Superior temporal gyrus (tissue), 1 donor: ENCODE data around the gene PAQR7.

Experiments used
- DNase-seq: peaks from one replicate; pipeline ENCODE4 v3.0.0-alpha.2; 2016; ENCODE audit errors: extremely low spot score

PAQR7 gene, protein sequence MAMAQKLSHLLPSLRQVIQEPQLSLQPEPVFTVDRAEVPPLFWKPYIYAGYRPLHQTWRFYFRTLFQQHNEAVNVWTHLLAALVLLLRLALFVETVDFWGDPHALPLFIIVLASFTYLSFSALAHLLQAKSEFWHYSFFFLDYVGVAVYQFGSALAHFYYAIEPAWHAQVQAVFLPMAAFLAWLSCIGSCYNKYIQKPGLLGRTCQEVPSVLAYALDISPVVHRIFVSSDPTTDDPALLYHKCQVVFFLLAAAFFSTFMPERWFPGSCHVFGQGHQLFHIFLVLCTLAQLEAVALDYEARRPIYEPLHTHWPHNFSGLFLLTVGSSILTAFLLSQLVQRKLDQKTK

GRCh38 chr1:25875154-25875855 is at the start of gene PAQR7:
Gene PAQR7 (minus strand): TSS chr1:25875708. CDS start chr1:25863839, 11,869 bp downstream.
- peak; percentile 70 for DNase-seq

GRCh38 chr1:25924454-25924853 is 48.9 kb upstream of the PAQR7 start:
- DNase-seq = peak; percentile 31

DNA sequence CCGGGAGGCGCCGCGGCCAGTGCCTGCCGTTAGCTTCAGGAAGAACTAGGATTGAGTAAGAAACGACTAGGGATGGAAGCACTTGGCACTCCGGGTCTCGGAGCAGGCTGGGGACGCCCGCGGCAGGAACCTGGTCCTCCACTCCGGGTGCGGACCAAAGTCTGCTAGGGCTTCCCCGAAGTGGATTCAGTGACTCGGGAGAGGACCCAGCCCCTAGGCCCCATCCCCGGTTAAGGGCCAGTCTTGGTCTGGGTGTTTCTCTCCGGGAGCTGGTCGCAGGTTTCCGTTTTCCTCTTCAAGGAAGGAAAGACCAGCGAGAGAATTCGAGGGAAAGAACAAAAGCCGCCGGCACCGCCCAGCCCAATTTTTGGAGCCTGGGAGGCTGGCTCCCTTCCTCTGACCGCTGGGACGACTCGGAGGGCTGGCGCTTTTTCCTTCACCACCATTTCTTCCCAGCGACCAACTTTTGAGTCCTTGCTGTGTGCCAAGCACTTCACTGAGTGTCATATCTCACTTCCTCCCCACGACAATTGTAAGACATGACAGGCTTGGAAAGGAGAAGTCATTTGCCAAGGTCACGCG is 47.6 kb upstream of the PAQR7 start:
- peak; percentile 55 for DNase-seq

DNA sequence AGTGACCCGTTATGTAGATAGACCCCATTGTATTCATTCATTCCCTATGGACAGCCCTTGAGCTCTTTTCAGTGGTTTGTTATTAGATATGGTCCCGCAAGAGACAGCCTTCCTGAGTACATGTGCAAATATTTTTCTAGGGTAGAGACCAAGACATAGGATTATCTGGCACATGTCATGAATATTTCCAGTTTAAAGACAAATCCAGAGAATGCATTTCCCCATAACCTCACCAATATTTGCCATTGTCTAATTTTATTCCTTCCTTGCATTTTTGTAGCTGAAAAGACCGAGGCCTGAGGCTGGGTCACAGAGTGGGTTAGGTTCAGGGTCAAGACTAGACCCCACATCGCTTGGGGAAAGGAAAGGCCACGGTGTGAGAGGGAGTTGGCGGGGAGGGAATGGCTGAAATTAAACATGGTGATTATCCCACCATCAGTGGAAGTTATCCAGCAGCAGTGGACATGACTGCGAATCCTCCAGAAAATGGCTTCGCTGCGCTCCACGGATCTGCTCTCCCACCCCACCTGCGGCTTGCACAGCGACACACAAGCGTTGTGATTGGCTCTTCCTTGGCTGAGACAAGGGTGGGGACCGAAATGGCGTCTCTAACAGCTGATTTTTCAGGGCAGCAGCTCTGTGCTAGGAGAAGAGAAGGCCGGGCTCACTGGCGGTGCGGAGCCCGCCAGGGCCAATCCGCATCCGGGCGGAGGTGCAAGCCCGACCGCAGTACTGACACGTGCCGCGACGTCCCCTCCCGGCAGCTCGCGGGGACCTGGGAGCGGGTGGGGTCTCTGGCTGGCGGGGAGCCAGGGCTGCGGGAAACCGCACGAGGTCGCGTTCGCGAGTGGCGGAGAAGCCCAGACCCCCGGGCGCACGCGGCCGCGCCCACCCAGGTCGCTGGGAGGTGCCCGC is 46.8 kb upstream of the PAQR7 start:
- peak; percentile 74 for DNase-seq

- no peak for DNase-seq
Measured at GRCh38 chr1:25918615-25919014, 43.1 kb upstream of the PAQR7 start.

- no peak for DNase-seq
Measured at GRCh38 chr1:25917996-25918395, 42.5 kb upstream of the PAQR7 start.

DNA sequence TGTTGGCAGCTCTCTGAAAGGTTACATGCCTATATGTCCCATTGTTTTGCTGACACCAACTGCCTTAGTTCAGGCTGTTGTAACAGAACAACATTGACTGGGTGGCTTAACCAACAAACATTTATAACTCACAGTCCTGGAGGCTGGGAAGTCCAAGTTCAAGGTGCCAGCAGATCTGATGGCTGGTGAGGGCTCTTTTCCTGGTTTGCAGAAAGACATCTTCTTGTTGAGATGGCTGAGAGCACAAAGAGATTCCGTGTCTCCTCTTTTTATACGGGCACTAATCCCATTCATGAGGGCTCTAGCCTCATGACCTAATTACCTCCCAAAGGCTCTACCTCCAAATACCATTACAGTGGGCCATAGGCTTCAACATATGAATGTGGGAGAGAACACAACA is 41.0 kb upstream of the PAQR7 start:
- no peak for DNase-seq

DNA sequence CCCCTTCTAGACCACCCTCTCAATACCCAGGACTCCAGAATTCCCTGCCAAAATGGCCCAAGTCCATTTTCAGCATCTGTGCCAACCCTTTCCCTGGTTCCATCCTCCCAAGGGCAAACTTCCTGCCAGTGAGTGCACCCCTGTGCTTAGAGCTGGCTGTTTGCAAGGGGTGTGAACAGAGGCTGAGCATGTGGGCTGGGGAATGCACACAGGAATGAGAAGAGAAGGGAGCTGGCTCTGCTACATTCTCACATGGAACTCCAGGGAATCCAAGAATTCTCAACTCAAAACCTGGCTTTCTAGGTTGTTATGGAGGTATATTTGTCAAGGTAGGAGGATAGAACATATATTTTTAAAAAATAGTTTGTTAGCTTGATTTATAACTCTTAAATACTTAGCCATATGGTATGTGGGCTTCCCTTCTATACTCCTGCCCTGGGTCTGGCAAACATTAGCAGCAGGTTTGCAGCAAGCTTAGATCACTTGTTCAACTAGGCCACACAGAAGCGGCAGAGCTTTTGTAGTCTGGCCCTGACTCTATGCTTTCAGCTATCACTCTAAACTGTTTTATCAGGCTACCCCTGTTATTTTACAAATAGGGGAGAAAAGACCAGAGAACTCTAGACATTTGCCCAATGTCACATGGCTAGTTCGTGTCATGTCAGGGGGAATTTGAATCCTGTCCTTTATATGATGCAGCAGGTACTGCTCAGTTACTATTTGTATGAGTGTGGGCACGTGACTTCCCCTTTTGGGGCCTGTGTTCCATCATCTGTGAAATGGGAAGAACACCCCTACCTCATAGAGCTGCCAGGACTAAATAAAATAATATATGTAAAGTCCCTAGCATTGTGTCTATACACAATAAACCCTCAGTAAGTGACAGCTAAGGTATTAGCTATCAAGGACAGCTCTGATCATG is 38.8 kb upstream of the PAQR7 start:
- DNase-seq = peak; percentile 53

DNA sequence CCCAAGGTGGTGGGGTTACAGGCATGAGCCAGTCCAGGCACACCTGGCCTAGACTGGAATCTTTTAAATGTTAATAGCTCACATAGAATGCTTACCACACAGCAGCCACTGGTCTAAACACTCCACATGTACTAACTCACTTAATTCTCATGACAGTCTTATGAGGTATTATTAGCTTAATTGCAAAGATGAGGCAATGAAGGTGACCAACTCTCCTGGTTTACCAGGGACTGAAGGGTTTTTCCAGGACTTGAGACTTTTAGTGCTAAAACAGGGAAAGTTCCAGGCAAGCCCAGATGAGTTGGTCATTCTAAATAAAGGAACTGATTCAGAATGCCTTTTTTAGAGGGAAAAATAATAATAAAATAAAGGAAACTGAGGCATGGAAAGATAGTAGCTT is 37.7 kb upstream of the PAQR7 start:
- DNase-seq = no peak

GRCh38 chr1:25912076-25912831 is 36.7 kb upstream of the PAQR7 start:
- DNase-seq = no peak

- DNase-seq = no peak
Measured at GRCh38 chr1:25911162-25911561, 35.7 kb upstream of the PAQR7 start.

- DNase-seq = peak; percentile 78
Measured at GRCh38 chr1:25909040-25909439, 33.5 kb upstream of the PAQR7 start.

- peak; percentile 64 for DNase-seq
Measured at GRCh38 chr1:25908161-25908560, 32.7 kb upstream of the PAQR7 start.

- peak; percentile 62 for DNase-seq
Measured at GRCh38 chr1:25907601-25908000, 32.1 kb upstream of the PAQR7 start.

GRCh38 chr1:25906644-25907300 is 31.3 kb upstream of the PAQR7 start:
- DNase-seq = peak; percentile 69

DNA sequence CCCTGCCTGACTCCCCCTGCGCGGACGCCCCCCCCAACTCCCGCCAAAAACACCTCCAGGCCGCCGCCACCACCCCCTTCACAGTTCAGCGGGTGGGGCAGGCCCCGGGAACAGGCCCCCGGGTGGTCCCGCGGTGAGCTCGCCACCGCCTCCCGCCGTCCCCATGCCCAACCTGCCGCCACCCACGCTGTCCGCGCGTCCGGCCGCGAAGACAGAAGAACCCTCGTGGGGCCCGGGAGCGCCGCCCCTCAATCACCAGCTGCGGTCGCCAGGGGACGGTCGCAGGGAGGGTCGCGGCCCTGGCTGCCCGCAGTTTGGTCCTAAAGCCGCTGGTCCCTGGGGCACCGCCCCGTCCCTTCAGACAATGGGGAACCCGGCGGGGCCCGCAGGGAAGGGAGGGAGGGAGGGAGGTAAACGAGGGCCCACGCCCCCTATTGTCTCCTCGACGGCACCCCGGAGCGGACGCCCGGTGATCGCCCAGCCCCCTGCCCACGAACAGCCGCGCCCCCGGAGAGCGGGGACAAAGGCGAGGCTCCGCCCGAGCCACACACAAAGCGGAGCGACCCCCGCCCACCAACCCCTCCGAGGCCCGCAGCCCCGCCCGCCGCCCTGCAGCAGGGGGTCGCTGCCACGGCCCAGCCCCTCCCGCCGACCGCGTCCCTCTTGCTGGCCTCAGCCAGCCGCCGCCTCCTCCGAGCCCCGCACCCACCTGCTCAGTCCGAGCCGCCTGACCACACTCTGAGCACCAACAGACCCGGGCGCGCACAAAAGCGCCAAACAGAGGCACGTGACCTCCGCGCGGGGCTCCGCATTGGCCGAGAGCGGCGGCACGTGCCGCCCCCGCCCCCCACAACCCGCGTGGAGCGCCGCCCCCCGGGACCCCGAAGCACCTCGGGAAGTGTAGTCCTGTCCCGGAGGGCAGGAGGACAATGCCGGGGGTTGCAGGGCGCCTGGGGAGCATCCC is 30.5 kb upstream of the PAQR7 start, which contains the start of gene STMN1:
Gene STMN1, minus strand, starts transcription at position 740 of the 964 bp plus-strand sequence. CDS start 1,743 bp downstream, outside the sequence.
- DNase-seq = peak; percentile 92

GRCh38 chr1:25904943-25905679 is 29.6 kb upstream of the PAQR7 start:
- DNase-seq = peak; percentile 93
